Peyer's patch (tissue), 4 donors: ENCODE data around the gene CCDC180.

Experiments
- POLR2A ChIP-seq, 2 donors: fragments of 450-650 bp; IDR thresholded peaks; one replicate each; pipeline ENCODE4 v1.5.1; 2017; ENCODE audit warnings: antibody characterized with exemption in 2 of 2, mild to moderate bottlenecking in 2 of 2, moderate library complexity in 2 of 2
- TF ChIP-seq, protein P1 (sequence below), 6 experiments: fragments of 450-650 bp in 4 of 6; fragments of 200-600 bp in 2 of 6; sonication (generic) in 1 of 6; IDR thresholded peaks; one replicate each; pipeline ENCODE4 v1.5.1; 2017 to 2019; ENCODE audit warnings: antibody characterized with exemption in 6 of 6, mild to moderate bottlenecking in 3 of 6, moderate library complexity in 1 of 6

DNA sequence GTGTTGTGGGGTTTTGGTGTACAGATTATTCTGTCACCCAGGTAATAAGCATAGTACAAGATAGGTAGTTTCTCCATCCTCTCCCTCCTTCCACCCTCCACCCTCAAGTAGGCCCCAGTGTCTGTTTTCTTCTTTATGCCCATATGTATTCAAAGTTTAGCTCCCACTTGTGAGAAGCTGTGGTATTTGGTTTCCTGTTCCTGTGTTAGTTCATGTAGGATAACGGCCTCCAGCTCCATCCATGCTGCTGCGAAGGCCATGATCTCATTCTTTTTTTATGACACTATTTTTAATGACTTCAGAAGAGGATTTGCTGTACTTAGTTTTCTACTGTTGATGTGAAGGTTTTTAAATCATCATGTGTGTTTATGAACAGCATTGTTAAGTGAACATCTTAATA lies 11.9 kb downstream of the CCDC180 start:
- TF ChIP-seq, protein P1, sequence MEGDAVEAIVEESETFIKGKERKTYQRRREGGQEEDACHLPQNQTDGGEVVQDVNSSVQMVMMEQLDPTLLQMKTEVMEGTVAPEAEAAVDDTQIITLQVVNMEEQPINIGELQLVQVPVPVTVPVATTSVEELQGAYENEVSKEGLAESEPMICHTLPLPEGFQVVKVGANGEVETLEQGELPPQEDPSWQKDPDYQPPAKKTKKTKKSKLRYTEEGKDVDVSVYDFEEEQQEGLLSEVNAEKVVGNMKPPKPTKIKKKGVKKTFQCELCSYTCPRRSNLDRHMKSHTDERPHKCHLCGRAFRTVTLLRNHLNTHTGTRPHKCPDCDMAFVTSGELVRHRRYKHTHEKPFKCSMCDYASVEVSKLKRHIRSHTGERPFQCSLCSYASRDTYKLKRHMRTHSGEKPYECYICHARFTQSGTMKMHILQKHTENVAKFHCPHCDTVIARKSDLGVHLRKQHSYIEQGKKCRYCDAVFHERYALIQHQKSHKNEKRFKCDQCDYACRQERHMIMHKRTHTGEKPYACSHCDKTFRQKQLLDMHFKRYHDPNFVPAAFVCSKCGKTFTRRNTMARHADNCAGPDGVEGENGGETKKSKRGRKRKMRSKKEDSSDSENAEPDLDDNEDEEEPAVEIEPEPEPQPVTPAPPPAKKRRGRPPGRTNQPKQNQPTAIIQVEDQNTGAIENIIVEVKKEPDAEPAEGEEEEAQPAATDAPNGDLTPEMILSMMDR (IDR thresholded peaks at IDR 0.05) = no peak
- TF ChIP-seq POLR2A (IDR thresholded peaks at IDR 0.05) = no peak
